ENCODE data around the gene ZFAND3.

DNA sequence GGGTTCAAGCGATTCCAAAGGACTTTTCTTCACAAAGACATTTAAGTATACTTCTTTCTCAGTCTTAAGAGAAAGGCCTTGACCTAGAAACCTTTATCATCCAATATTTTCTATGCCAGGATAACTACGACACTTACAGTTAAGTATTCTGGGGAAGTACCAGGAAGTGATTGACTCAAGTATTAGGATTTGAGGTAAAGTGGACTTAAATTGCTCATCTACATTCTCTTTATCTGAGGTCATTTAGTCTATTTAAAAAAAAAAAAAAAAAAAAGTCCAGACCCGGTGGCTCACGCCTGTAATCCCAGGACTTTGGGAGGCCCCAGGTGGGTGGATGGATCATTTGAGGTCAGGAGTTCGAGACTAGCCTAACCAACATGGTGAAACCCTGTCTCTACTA, 114.7 kb downstream of the ZFAND3 start:
- TF ChIP-seq, protein P1, sequence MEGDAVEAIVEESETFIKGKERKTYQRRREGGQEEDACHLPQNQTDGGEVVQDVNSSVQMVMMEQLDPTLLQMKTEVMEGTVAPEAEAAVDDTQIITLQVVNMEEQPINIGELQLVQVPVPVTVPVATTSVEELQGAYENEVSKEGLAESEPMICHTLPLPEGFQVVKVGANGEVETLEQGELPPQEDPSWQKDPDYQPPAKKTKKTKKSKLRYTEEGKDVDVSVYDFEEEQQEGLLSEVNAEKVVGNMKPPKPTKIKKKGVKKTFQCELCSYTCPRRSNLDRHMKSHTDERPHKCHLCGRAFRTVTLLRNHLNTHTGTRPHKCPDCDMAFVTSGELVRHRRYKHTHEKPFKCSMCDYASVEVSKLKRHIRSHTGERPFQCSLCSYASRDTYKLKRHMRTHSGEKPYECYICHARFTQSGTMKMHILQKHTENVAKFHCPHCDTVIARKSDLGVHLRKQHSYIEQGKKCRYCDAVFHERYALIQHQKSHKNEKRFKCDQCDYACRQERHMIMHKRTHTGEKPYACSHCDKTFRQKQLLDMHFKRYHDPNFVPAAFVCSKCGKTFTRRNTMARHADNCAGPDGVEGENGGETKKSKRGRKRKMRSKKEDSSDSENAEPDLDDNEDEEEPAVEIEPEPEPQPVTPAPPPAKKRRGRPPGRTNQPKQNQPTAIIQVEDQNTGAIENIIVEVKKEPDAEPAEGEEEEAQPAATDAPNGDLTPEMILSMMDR (optimal IDR thresholded peaks at IDR 0.05 in 1 of 3, IDR thresholded peaks at IDR 0.05 in 1 of 3, conservative IDR thresholded peaks at IDR 0.05 in 1 of 3; ENCODE audit: extremely low read depth in 1 of 3, insufficient read depth in 2 of 3, low read length in 3 of 3) = no peak
- TF ChIP-seq EZH2 (IDR thresholded peaks at IDR 0.05; ENCODE audit: low read length) = no peak

Measured in keratinocyte (primary cell).